WTC11 (cell line): ENCODE results near the gene R3HDM1. TPM values are rescaled to one million over a fixed set of nuclear protein-coding genes. Genes with fewer than 3 reads are reported as not detected.

Source experiments
- ATAC-seq: fragments of 200-7000 bp; cut with Tn5 transposase; 2 replicates; pipeline ENCODE4 v1.10.0; 2021; ENCODE audit warnings: mild to moderate bottlenecking, moderate library complexity
- CTCF ChIA-PET: fragments of 300-600 bp; sonication (Branson Sonifier 250); formaldehyde crosslinking; loops from one replicate; lab custom pipeline; 2021; ENCODE audit warnings: antibody characterized with exemption; lab: Charles Lee
- POLR2A ChIA-PET: fragments of 350-600 bp; sonication (Branson Sonifier 250); formaldehyde crosslinking; loops from one replicate; lab custom pipeline; 2021; ENCODE audit warnings: antibody characterized with exemption; lab: Charles Lee
- DNase-seq: peaks from one replicate; pipeline ENCODE4 v3.0.0; 2021; ENCODE audit warnings: low spot score
- H3K27ac Mint-ChIP-seq: 2 replicates; pipeline ENCODE4 v1.8.0; 2021; ENCODE audit warnings: mixed read lengths
- H3K27me3 Mint-ChIP-seq: 2 replicates; pipeline ENCODE4 v1.8.0; 2021; ENCODE audit warnings: low read depth, mild to moderate bottlenecking, moderate library complexity, mixed read lengths
- H3K36me3 Mint-ChIP-seq: 2 replicates; pipeline ENCODE4 v1.8.0; 2021; ENCODE audit warnings: mixed read lengths
- H3K4me1 Mint-ChIP-seq: 2 replicates; pipeline ENCODE4 v1.8.0; 2022; ENCODE audit warnings: mixed read lengths
- H3K4me3 Mint-ChIP-seq: 2 replicates; pipeline ENCODE4 v1.8.0; 2021; ENCODE audit warnings: mild to moderate bottlenecking, moderate library complexity, mixed read lengths
- H3K9me3 Mint-ChIP-seq: 2 replicates; pipeline ENCODE4 v1.8.0; 2021; ENCODE audit warnings: mixed read lengths
- CBFB ChIP-seq: sonication (generic); formaldehyde crosslinking; IDR thresholded peaks from 2 replicates; pipeline ENCODE4 v1.8.1; 2022; ENCODE audit warnings: mild to moderate bottlenecking, low read depth, missing genetic modification reagents
- CDX4 ChIP-seq: fragments of 250-450 bp; sonication (Bioruptor Pico); IDR thresholded peaks from 2 replicates; pipeline ENCODE4 v1.9.0; 2021; ENCODE audit warnings: moderate library complexity, mild to moderate bottlenecking, inconsistent platforms, borderline replicate concordance
- ERG ChIP-seq: fragments of 250-450 bp; sonication (Bioruptor Pico); IDR thresholded peaks from 2 replicates; pipeline ENCODE4 v1.8.0; 2021; ENCODE audit warnings: mild to moderate bottlenecking
- IRF1 ChIP-seq: sonication (generic); formaldehyde crosslinking; IDR thresholded peaks from 2 replicates; pipeline ENCODE4 v1.8.0; 2023; ENCODE audit warnings: missing genetic modification reagents
- MAX ChIP-seq: sonication (generic); formaldehyde crosslinking; IDR thresholded peaks from 2 replicates; pipeline ENCODE4 v1.8.0; 2022; ENCODE audit warnings: mild to moderate bottlenecking, missing genetic modification reagents
- PRDM15 ChIP-seq: sonication (generic); formaldehyde crosslinking; IDR thresholded peaks from 2 replicates; pipeline ENCODE4 v1.8.0; 2022; ENCODE audit warnings: missing genetic modification reagents
- STAT6 ChIP-seq: sonication (generic); formaldehyde crosslinking; conservative IDR thresholded peaks from 2 replicates; pipeline ENCODE4 v1.8.1; 2023; ENCODE audit warnings: mild to moderate bottlenecking, low read depth, missing genetic modification reagents, moderate library complexity
- total RNA-seq: library from RNA; stranded (reverse); gene quantifications from 3 replicates; pipeline ENCODE4 v1.2.3, GENCODE V29; 2021
- TF ChIP-seq, protein P1 (sequence below): sonication (generic); formaldehyde crosslinking; IDR thresholded peaks from 2 replicates; pipeline ENCODE4 v1.8.0; 2022; ENCODE audit warnings: mild to moderate bottlenecking, missing genetic modification reagents
- TF ChIP-seq, protein P2 (sequence below): sonication (generic); formaldehyde crosslinking; IDR thresholded peaks from 2 replicates; pipeline ENCODE4 v1.8.1; 2023; ENCODE audit warnings: mild to moderate bottlenecking, missing genetic modification reagents
- TF ChIP-seq, protein P3 (sequence below): fragments of 250-450 bp; sonication (Bioruptor Pico); IDR thresholded peaks from 2 replicates; pipeline ENCODE4 v1.9.0; 2021; ENCODE audit warnings: mild to moderate bottlenecking
- TF ChIP-seq, protein P4 (sequence below): fragments of 250-450 bp; sonication (Bioruptor Pico); IDR thresholded peaks from 2 replicates; pipeline ENCODE4 v2.1.2; 2022; ENCODE audit warnings: mild to moderate bottlenecking, moderate library complexity

R3HDM1 gene
- total RNA-seq, 1 experiment from 2014 or later, result 58.4 TPM

- POLR2A ChIA-PET, result no interaction called here
- Mint-ChIP-seq H3K36me3 (peaks cover 4% of the 10 kb centered on the region), H3K27ac (peak overlapping the region; percentile 76), H3K27me3 (no peaks in the 10 kb centered on the region), H3K4me1 (no peaks in the 10 kb centered on the region), H3K4me3 (no peak overlapping the region), H3K9me3 (no peaks in the 10 kb centered on the region)
- DNase-seq (no peak), ATAC-seq (no peak)
- TF ChIP-seq, protein P1, sequence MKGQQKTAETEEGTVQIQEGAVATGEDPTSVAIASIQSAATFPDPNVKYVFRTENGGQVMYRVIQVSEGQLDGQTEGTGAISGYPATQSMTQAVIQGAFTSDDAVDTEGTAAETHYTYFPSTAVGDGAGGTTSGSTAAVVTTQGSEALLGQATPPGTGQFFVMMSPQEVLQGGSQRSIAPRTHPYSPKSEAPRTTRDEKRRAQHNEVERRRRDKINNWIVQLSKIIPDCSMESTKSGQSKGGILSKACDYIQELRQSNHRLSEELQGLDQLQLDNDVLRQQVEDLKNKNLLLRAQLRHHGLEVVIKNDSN, result no peak
- TF ChIP-seq, protein P2, sequence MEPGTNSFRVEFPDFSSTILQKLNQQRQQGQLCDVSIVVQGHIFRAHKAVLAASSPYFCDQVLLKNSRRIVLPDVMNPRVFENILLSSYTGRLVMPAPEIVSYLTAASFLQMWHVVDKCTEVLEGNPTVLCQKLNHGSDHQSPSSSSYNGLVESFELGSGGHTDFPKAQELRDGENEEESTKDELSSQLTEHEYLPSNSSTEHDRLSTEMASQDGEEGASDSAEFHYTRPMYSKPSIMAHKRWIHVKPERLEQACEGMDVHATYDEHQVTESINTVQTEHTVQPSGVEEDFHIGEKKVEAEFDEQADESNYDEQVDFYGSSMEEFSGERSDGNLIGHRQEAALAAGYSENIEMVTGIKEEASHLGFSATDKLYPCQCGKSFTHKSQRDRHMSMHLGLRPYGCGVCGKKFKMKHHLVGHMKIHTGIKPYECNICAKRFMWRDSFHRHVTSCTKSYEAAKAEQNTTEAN (CRISPR knock-in tag), result no peak
- TF ChIP-seq STAT6 (no peak), CDX4 (CRISPR knock-in tag) (no peak), MAX (CRISPR knock-in tag) (no peak), ERG (no peak)
- TF ChIP-seq, protein P3, sequence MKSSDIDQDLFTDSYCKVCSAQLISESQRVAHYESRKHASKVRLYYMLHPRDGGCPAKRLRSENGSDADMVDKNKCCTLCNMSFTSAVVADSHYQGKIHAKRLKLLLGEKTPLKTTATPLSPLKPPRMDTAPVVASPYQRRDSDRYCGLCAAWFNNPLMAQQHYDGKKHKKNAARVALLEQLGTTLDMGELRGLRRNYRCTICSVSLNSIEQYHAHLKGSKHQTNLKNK (CRISPR knock-in tag), result no peak
- TF ChIP-seq, protein P4, sequence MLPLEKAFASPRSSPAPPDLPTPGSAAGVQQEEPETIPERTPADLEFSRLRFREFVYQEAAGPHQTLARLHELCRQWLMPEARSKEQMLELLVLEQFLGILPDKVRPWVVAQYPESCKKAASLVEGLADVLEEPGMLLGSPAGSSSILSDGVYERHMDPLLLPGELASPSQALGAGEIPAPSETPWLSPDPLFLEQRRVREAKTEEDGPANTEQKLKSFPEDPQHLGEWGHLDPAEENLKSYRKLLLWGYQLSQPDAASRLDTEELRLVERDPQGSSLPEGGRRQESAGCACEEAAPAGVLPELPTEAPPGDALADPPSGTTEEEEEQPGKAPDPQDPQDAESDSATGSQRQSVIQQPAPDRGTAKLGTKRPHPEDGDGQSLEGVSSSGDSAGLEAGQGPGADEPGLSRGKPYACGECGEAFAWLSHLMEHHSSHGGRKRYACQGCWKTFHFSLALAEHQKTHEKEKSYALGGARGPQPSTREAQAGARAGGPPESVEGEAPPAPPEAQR (CRISPR knock-in tag), result no peak
- CTCF ChIA-PET, result no interaction called here
These were observed 99.2 kb downstream of the R3HDM1 start for GRCh38 chr2:135630488-135630887.

DNA sequence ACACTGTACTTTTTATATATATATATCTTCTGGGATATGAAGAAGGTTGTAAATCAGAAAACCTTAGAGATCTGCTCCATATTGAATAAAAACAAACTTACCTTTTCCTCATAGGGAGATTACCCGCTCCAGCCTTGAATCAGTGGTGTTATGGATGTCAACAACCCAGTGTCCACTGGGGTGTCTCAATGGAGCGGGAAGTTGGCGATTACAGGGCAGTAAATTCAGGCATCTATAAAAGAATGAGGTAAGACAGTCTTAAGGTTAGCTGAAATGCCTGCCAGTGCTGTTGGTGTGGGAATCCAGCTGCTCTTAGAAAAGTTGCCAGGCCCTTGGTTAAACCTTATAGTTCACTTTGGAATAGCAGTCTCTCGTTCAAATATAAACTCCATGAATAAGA, 102.3 kb downstream of the R3HDM1 start:
- CTCF ChIA-PET, result no interaction called here
- H3K36me3 Mint-ChIP-seq, result peaks cover 25% of the 10 kb centered on the region
- no peaks in the 10 kb centered on the region for H3K27me3 Mint-ChIP-seq
- TF ChIP-seq MAX (CRISPR knock-in tag) (no peak), CBFB (CRISPR knock-in tag) (no peak), PRDM15 (CRISPR knock-in tag) (no peak), IRF1 (CRISPR knock-in tag) (no peak)
- TF ChIP-seq, all 79 proteins: peak for 0
- ATAC-seq, result no peak
- H3K4me3 Mint-ChIP-seq, result no peak overlapping the region
- no peak overlapping the region for H3K27ac Mint-ChIP-seq
- DNase-seq, result no peak
- no peaks in the 10 kb centered on the region for H3K9me3 Mint-ChIP-seq
- H3K4me1 Mint-ChIP-seq, result no peaks in the 10 kb centered on the region
- POLR2A ChIA-PET, result no interaction called here
